Activated T-cell treated with anti-CD3 and anti-CD28 coated beads for 24 hours (primary cell): ENCODE data around the gene SMOC2.

Experiments used
- DNase-seq: peaks from one replicate; pipeline ENCODE4 v3.0.0-alpha.2; 2020; ENCODE audit warnings: low read depth

SMOC2 gene

GRCh38 chr6:168415993-168416530, 24.9 kb upstream of the SMOC2 start:
- no peak for DNase-seq

DNA sequence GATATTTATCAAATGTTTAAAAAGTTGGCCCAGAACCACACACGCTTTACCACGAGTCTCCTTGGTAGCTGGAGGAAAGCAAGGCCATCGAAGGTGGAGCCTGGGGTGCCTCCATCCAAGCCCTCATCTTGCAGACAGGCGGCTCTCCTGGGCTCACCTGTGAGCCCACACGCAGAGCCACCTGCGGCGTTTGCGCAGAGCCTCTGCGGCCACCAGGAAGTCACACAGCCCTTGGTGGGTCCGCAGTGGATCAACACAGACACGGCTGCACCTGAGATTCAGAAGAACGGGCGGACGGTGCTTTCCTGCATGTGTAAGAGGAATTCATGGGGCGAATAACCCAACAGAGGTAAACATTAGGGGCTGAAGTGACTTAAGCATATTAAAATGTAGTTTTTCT, 24.5 kb upstream of the SMOC2 start:
- no peak for DNase-seq

DNA sequence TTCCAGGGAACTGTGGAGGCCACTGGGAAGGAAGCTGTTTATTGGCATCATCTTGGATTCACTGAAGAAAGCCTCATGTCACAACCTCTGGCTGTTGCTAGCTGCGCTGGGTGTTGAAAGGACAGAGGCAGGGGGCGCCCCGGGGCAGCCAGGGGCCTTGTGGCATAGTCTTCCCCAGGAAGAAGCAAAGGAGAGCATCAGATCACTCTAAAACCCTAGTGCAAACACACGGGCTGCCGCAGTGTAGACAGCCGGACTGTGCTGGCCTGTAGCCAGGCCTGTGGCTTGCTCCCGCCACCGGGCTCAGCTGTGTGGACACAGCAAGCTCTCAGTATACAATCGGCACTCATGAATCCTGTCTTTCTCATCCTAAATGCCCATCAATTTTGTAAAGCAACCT, 23.8 kb upstream of the SMOC2 start:
- no peak for DNase-seq

GRCh38 chr6:168417679-168418557, 23.1 kb upstream of the SMOC2 start:
- DNase-seq, result no peak

DNA sequence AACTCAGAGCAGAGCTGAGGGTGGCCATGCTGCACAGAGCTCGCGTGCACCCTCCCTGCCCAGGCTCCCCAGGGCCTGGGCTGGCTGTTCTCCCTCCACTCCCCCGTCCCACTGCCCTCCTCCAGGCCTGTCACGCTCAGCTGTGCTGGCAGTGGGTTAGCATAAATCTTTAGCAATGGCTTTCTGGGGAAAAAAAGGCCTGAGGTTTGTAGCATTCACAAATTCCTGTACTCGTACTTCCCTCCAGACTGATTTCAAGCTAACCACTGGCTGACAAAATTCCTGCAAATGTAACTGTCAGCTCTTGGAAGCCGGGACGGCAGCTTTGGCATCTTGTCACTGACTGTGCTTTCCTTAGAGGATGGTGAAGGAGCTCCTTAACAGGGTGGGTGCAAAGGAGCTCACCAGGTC, 22.3 kb upstream of the SMOC2 start:
- DNase-seq, result no peak

DNA sequence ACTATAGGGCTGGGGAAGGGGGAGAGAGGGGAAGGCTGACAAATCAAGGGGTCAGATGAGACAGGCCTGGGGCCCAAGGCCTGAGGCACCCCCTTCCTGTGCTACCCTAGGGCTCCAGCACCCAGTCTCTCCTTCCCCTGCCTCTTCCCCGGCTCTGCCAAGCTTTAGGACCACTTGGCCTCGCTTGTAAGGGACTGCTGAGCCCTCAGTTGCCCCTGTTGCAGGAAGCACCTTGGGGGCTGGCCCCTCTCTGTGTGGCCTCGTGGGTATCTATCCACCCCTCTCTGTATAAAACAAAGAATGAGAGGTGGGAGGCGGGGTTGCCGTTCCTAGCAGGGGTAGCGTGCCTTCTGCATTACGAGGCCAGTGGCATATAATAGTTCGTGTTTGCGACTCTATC, 21.4 kb upstream of the SMOC2 start:
- DNase-seq, result no peak

DNA sequence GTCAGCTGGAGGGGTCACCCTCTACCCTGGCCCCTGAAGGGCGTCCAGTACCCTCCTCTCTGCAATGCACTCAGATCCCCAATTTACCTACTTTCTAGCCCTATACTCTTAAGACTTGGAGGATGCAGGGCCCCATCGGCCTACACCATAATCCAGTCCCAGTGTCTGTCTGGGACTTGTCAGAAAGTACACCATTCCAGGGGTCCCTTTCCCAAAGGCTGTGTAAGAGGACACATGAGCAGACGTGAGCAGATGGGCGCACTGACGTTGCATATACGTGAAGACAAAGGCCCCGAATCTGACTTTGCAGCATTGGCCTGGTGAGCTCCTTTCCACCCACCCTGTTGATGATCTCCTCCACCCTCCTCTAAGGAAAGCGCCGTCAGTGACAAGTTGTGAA, 20.9 kb upstream of the SMOC2 start:
- DNase-seq, result no peak

DNA sequence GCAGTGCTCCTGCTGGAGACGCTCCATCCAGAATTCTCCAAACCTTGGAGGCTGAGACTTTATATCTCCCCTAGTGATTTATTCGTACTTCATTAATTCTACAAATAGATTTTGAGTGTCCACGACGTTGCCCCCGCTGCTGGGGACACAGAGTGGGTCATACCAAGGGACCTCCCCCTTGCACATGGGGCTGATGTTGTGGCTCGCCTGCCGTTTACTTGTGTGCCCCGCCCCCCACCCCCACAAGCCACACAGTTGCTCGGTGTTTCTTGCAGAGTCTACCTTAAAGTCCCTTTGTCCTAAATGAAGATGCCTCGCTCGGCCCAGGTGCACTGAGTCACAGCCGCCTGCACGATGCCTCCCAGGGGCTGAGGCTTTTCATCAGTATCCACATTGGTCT, 20.3 kb upstream of the SMOC2 start:
- no peak for DNase-seq

DNA sequence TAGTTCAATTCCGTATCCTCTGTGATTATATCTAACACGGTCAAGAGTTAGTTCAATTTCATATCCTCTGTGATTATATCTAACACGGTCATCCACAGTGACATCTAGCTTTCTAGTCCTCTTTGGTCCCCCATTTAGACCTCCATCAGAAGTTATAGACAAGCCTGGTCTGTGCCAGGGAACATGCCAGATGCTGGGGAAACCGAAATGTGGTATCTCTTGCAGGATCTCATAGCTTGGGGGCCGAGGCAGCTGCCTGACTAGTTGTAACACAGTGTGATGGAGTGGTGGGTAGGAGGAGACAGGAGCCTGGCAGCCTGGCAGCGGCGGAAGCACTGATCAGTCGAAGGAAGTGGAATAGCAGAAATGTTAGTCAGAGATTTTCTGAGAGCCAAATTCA, 13.8 kb upstream of the SMOC2 start:
- DNase-seq, result no peak

DNA sequence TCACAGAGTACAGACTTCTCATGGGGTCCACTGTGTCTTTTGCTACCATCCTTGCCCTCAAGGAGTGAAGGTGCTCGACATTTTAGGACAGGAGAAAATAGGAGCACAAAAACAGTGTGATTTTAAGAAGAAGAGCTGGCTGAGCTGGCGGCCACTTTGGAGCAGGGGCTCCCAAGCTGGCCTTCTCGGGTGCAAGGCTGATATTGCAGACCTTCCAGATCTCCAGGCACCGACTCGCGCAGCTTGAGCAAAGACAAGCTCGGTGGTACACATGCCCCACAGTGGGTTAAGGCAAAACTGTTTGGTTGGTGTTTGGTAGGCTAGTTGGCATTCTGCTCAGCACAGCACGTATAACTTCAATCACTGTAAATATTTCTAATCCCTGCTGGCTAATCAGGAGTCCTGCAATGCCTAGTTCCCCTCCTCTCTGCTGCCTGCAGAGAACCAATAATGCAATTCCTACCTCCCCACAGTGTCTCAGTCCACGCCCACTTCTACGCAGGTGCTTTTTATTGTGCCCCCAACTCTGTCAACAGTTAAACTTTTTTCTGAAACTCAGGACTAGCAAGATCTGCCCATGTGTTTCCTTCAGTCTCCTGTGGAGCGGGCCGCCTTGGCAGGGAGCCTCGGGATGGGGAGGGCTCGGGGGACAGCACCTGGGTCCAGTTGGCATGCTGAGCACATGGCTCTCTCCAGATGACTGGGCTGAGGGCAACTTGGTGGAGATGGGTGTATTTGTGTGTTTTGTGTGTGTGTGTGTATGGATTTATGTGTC, 12.7 kb upstream of the SMOC2 start:
- no peak for DNase-seq

GRCh38 chr6:168428863-168429262, 12.1 kb upstream of the SMOC2 start:
- no peak for DNase-seq

GRCh38 chr6:168432196-168432595, 8.8 kb upstream of the SMOC2 start:
- DNase-seq, result no peak

GRCh38 chr6:168433898-168434297, 7.1 kb upstream of the SMOC2 start:
- no peak for DNase-seq

DNA sequence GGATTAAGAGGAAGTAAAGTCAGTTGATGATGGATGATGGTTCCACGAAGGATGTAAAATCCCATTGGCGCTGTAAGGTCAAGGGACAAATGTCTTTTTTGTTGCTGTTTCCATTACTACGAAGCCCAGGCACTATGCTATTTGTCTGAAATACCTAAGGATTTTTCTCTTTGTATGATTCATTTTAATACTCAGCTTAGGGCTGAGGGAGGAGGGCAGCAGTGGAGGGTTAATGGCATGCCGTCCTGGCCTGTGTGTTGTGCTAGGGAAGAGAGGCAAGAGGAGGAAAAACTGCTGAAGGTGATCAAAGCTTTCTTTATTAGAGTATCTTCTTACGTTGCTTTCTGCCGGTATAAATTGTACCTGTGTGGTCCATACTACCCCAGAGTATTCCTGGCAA, 6.5 kb upstream of the SMOC2 start:
- no peak for DNase-seq

GRCh38 chr6:168437751-168438150, 3.2 kb upstream of the SMOC2 start:
- no peak for DNase-seq

DNA sequence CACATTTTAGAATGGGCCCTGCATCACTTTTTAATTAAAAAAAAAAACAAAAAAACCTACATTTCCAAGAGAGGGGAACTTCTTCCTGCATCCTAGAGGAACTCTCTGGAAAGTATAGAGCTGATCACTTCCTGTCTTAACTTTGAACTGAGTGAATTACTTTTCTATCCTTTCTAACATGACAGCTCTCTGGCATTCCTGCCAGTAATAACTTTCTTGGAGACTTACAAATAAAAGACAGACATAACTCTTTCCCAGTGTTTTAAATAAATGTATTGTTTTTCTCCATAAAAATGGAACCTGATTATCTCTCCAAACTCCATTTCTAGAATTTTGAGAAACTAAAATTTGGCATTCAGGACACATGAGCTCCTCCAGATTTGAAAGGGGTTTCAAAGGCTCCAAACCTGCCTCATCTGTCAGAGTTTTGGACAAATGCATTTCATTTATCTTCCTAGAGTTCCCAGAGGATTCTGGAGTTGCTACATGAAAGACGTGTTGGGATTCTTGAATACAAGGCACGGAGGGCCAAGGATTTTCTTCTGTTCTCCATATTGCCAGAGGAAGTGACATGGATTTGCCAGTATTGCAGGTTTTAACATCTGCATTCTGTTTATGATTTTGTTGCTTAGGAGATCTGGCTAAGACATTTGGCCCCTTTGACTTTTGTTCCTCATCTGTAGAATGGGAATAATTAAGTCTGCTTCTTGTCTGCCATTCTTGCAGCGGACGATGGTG, 2.0 kb upstream of the SMOC2 start:
- DNase-seq, result no peak

- DNase-seq, result no peak
Observed at GRCh38 chr6:168439794-168440450, 1.1 kb upstream of the SMOC2 start.

- no peak for DNase-seq
Observed at GRCh38 chr6:168441434-168442391, 729 bp downstream of the SMOC2 start.

- DNase-seq, result no peak
Observed at GRCh38 chr6:168442646-168443045, 1.7 kb downstream of the SMOC2 start.

GRCh38 chr6:168447282-168447681, 6.3 kb downstream of the SMOC2 start:
- DNase-seq, result no peak

GRCh38 chr6:168447700-168448099, 6.7 kb downstream of the SMOC2 start:
- no peak for DNase-seq
